Endothelial cell of umbilical vein (primary cell): ENCODE data around the gene COX10.
"Not testable (repeated sequence)": the region's sequence is repeated elsewhere in the genome, so short reads cannot be mapped to it uniquely, and the experiment has no call there.

Experiments
- CTCF ChIP-seq, 2 donors: IDR thresholded peaks; 1 replicate in 1 of 2; 2 replicates in 1 of 2; pipeline ENCODE4 v1.5.1; 2011; ENCODE audit warnings: low read length in 2 of 2, mild to moderate bottlenecking in 2 of 2, moderate library complexity in 2 of 2, control low read depth in 1 of 2, inconsistent platforms in 1 of 2, low read depth in 1 of 2; ENCODE audit not compliant: insufficient read depth in 1 of 2; ENCODE audit errors: extremely low read depth in 1 of 2
- EZH2 ChIP-seq: IDR thresholded peaks from 2 replicates; pipeline ENCODE4 v1.6.1; 2012; ENCODE audit warnings: borderline replicate concordance, low read depth, mild to moderate bottlenecking, moderate library complexity, low read length, inconsistent platforms; ENCODE audit not compliant: severe bottlenecking
- JUN ChIP-seq: IDR thresholded peaks from 2 replicates; pipeline ENCODE4 v1.6.1; 2011; ENCODE audit warnings: borderline replicate concordance, low read depth; ENCODE audit not compliant: insufficient read length, insufficient read depth
- MAX ChIP-seq: IDR thresholded peaks from 2 replicates; pipeline ENCODE4 v1.6.1; 2011; ENCODE audit not compliant: insufficient read depth, insufficient read length
- POLR2A ChIP-seq: IDR thresholded peaks from 2 replicates; pipeline ENCODE4 v1.6.1; 2012; ENCODE audit warnings: low read depth, mild to moderate bottlenecking, control low read depth, low read length

GRCh38 chr17:14021651-14022294 is 47.5 kb upstream of the COX10 start:
- not testable (repeated sequence) for TF ChIP-seq EZH2; CTCF (IDR thresholded peaks at IDR 0.05; ENCODE audit: extremely low read depth in 1 of 2, insufficient read depth in 1 of 2, low read depth in 1 of 2, low read length in 2 of 2); POLR2A; MAX; JUN
